Body of pancreas (tissue), 4 donors: ENCODE measurements around the gene COLEC12.

ENCODE experiments used
- CTCF ChIP-seq, 7 experiments: fragments of 450-650 bp in 4 of 7; fragments of 200-600 bp in 3 of 7; sonication (generic) in 3 of 7; IDR thresholded peaks; one replicate each; pipeline ENCODE4 v1.5.1; 2016 to 2019; ENCODE audit warnings: antibody characterized with exemption in 7 of 7
- POLR2A ChIP-seq, 3 donors: fragments of 450-650 bp; IDR thresholded peaks; one replicate each; pipeline ENCODE4 v1.6.1; 2016; ENCODE audit warnings: antibody characterized with exemption in 3 of 3, mild to moderate bottlenecking in 2 of 3

- TF ChIP-seq CTCF (IDR thresholded peaks at IDR 0.05) = no peak
- TF ChIP-seq POLR2A (IDR thresholded peaks at IDR 0.05) = no peak
Observed at GRCh38 chr18:457140-457519, 43.4 kb downstream of the COLEC12 start.
